Sigmoid colon (tissue), 7 donors: ENCODE data around the gene LZTFL1. TPM values are rescaled to one million over a fixed set of nuclear protein-coding genes. Genes with fewer than 3 reads are reported as not detected.
A peak's percentile ranks its signal among the peaks of the same experiment; 100 is the strongest.

Experiments used
- DNase-seq: peaks from one replicate; pipeline ENCODE4 v3.0.0-alpha.2; 2019
- H3K27ac ChIP-seq, 4 donors: fragments of 200-600 bp; sonication (generic); one replicate each; pipeline ENCODE4 v1.5.1; 2016 to 2019; ENCODE audit warnings: mild to moderate bottlenecking in 1 of 4
- H3K27me3 ChIP-seq, 3 donors: fragments of 200-600 bp; sonication (generic); one replicate each; pipeline ENCODE4 v1.5.1; 2019; ENCODE audit warnings: mild to moderate bottlenecking in 1 of 3
- H3K36me3 ChIP-seq, 4 donors: fragments of 200-600 bp; sonication (generic); one replicate each; pipeline ENCODE4 v1.5.1; 2016 to 2019
- H3K4me1 ChIP-seq, 4 donors: fragments of 200-600 bp; sonication (generic); one replicate each; pipeline ENCODE4 v1.5.1; 2017 to 2019
- H3K4me3 ChIP-seq, 4 donors: fragments of 200-600 bp; sonication (generic); one replicate each; pipeline ENCODE4 v1.5.1; 2017 to 2019; ENCODE audit warnings: mild to moderate bottlenecking in 2 of 4, moderate library complexity in 1 of 4
- H3K9me3 ChIP-seq, 4 donors: fragments of 200-600 bp in 3 of 4; sonication (generic) in 3 of 4; one replicate each; pipeline versions ENCODE4 v1.5.1 to v1.6.1; 2013 to 2019
- EP300 ChIP-seq, 4 donors: sonication (generic); formaldehyde crosslinking; IDR thresholded peaks; one replicate each; pipeline ENCODE4 v1.6.1; 2017; ENCODE audit warnings: antibody characterized with exemption in 4 of 4
- POLR2A ChIP-seq, 2 donors: fragments of 450-650 bp; IDR thresholded peaks; one replicate each; pipeline ENCODE4 v1.6.1; 2016; ENCODE audit warnings: antibody characterized with exemption in 2 of 2, mild to moderate bottlenecking in 2 of 2, moderate library complexity in 2 of 2
- POLR2AphosphoS5 ChIP-seq, 4 donors: sonication (generic); formaldehyde crosslinking; IDR thresholded peaks; one replicate each; pipeline ENCODE4 v1.6.1; 2017; ENCODE audit warnings: antibody characterized with exemption in 4 of 4
- WGBS, 2 donors: extraction: QIAGEN DNeasy Blood & Tissue Kit; methylation state at CpG; one replicate each; pipeline ENCODE4 v1.1.7; 2013; 5-methylcytosine and 5-hydroxymethylcytosine counted together
- intact Hi-C: fragments of 100-400 bp; cut with DNase I; formaldehyde crosslinking; loops from one replicate; pipeline ENCODE4 v1.15.1; 2023
- polyA plus RNA-seq, 3 donors: library from polyadenylated mRNA; stranded (reverse); fragments of 200-250 nt; gene quantifications; one replicate each; pipeline ENCODE4 v1.2.3, GENCODE V29; 2013
- total RNA-seq, 4 donors: library from RNA; depleted of rRNA; stranded (reverse); fragments of >200 nt; gene quantifications; one replicate each; pipeline ENCODE4 v1.1.0, GENCODE V29; 2016
- TF ChIP-seq, protein P1 (sequence below), 4 experiments: fragments of 450-650 bp in 3 of 4; fragments of 200-600 bp in 1 of 4; IDR thresholded peaks; one replicate each; pipeline ENCODE4 v1.5.1; 2016 to 2019; ENCODE audit warnings: antibody characterized with exemption in 4 of 4, mild to moderate bottlenecking in 3 of 4, moderate library complexity in 2 of 4
- donor health status: healthy with polysubstance abuse.
- donor health status: Bipolar disorder and iron deficiency.
- donor health status: healthy.

Gene LZTFL1
- total and polyA plus RNA-seq, 7 donors, result 7.9 to 31.0 (median 16.6) TPM

DNA sequence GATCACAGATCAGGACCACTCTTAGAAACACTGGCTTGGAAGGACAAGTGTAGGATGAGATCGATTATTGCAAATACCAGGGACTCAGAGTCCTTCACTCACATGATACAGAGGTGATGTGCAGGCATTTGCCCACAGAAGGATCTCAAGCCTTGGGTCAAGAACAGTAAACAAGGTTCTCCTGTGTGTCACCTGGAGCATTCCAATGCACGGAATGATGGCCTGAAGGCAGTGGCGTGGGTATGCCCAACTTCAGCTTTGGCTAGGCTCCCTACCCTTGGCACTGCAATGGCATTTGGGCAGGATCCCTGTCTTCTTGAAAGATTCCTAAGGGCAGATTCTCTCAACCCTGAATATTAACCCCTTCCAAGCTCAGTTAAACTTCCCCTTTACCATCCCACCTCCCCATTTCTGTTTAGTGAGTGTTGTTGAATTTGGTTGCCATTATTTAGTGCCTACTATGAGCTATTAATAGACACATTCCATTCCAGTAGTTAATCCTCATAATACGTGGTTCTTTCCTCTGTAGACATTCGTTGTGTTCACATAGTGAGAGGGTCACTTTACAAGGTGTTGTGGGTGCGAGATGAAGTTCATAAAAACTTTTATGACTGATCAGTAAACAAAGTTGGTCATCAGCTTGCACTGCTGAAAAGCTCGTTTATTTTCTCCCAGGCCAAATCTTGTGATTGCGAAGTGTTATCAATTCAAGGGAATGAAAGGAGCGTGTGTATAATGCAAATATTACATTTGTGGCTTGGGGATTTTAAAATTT, 1.1 kb upstream of the LZTFL1 start:
- Histone ChIP-seq H3K27ac (no peak overlapping the region), H3K4me1 (peaks cover 0 to 11% (median 11%) of the 10 kb centered on the region in 4 donors), H3K4me3 (no peak overlapping the region), H3K27me3 (no peaks in the 10 kb centered on the region), H3K9me3 (no peaks in the 10 kb centered on the region), H3K36me3 (no peaks in the 10 kb centered on the region)
- WGBS, 2 donors, result 44 to 76% methylated on average over 9 of the region's 9 CpGs
- TF ChIP-seq, protein P1, sequence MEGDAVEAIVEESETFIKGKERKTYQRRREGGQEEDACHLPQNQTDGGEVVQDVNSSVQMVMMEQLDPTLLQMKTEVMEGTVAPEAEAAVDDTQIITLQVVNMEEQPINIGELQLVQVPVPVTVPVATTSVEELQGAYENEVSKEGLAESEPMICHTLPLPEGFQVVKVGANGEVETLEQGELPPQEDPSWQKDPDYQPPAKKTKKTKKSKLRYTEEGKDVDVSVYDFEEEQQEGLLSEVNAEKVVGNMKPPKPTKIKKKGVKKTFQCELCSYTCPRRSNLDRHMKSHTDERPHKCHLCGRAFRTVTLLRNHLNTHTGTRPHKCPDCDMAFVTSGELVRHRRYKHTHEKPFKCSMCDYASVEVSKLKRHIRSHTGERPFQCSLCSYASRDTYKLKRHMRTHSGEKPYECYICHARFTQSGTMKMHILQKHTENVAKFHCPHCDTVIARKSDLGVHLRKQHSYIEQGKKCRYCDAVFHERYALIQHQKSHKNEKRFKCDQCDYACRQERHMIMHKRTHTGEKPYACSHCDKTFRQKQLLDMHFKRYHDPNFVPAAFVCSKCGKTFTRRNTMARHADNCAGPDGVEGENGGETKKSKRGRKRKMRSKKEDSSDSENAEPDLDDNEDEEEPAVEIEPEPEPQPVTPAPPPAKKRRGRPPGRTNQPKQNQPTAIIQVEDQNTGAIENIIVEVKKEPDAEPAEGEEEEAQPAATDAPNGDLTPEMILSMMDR (IDR thresholded peaks at IDR 0.05), result no peak
- TF ChIP-seq POLR2AphosphoS5 (IDR thresholded peaks at IDR 0.05) (no peak), POLR2A (IDR thresholded peaks at IDR 0.05) (no peak), EP300 (IDR thresholded peaks at IDR 0.05) (no peak)
- DNase-seq, result no peak
- intact Hi-C loops, result loop anchor here (5.0 kb wide), 2 partner anchors 81 to 234 kb away; no protein-coding TSS in a partner anchor

DNA sequence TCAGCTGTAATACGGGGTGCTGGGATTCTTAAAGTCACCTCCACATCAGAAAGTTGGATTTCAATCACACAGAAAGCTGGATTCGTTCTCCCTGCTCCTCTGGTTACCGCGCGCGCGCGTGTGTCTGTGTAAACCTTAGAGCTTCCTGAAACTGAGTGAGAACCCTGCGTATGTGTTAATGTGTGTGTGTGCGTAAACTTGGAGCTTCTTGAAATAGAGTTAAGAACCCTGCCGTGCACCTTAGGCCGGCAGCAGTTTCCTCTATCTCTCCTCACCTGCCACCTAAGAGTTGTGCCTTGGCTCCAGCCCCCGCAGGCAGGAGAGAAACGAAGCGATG, 531 bp downstream of the LZTFL1 start:
- intact Hi-C loops, result loop anchor here (5.0 kb wide), 2 partner anchors 79 to 236 kb away; no protein-coding TSS in a partner anchor
- H3K27me3 ChIP-seq, result no peaks in the 10 kb centered on the region
- TF ChIP-seq POLR2A (IDR thresholded peaks at IDR 0.05), result no peak
- TF ChIP-seq, protein P1 (IDR thresholded peaks at IDR 0.05), result no peak
- TF ChIP-seq POLR2AphosphoS5 (IDR thresholded peaks at IDR 0.05), result no peak
- no peak for TF ChIP-seq EP300 (IDR thresholded peaks at IDR 0.05)
- WGBS, 2 donors, result 0 to 1% methylated on average over 15 of the region's 15 CpGs
- no peak for DNase-seq
- peaks cover 0 to 11% (median 11%) of the 10 kb centered on the region in 4 donors for H3K4me1 ChIP-seq
- peaks cover 0 to 5% (median 0%) of the 10 kb centered on the region in 4 donors for H3K36me3 ChIP-seq
- H3K9me3 ChIP-seq, result no peaks in the 10 kb centered on the region
- H3K4me3 ChIP-seq, result peak overlapping the region; percentile 68 to 86 (median 70)
- peak overlapping the region; percentile 48 to 77 (median 64) for H3K27ac ChIP-seq

DNA sequence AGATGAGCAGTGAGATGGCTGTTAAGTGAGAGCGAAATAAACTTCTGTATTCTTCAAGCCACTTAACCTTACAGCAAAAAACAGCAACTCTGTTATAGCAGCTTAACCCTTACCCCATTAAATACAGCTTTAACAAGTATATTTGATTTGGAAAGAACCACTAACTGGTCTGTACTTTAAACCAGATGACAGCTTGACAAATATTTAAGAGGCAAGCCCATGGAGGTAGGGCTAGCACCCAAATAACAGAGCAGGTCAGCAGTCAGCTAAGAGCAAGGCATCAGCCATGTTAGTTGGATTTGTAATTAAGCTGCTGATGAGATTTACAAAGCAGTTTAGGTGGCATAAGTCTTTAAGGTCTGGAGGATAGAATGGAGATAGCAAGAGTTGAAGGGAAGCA, 3.5 kb downstream of the LZTFL1 start:
- Histone ChIP-seq H3K9me3 (no peaks in the 10 kb centered on the region), H3K36me3 (peaks cover 0 to 30% (median 11%) of the 10 kb centered on the region in 4 donors), H3K27me3 (no peaks in the 10 kb centered on the region), H3K27ac (no peak overlapping the region), H3K4me3 (no peak overlapping the region), H3K4me1 (peaks cover 0 to 11% (median 11%) of the 10 kb centered on the region in 4 donors)
- WGBS, 2 donors, result 90 to 97% methylated on average over 1 of the region's 1 CpG
- intact Hi-C loops, result no loop called here
- no peak for DNase-seq
- no peak for TF ChIP-seq POLR2AphosphoS5 (IDR thresholded peaks at IDR 0.05)
- no peak for TF ChIP-seq POLR2A (IDR thresholded peaks at IDR 0.05)
- no peak for TF ChIP-seq EP300 (IDR thresholded peaks at IDR 0.05)
- TF ChIP-seq, protein P1 (IDR thresholded peaks at IDR 0.05), result no peak

DNA sequence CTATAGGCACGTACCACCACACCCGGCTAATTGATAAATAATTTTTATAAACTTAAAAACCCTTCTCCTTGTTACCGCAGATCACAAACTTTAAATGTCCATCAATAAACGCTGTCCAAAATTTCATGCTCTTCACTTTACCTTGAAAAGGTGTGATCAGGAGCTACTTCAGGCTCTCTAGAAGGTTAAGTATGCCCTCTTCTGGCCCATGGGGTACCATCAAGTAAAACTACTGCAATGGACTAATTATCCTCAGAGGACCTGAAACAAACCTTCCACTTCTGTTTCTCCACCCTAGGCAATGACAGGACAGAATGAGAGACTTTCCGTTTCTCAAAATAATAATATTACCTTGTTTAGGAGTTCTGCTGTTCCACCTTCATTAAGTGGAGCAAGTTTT, 9.2 kb downstream of the LZTFL1 start:
- no peaks in the 10 kb centered on the region for H3K4me1 ChIP-seq
- intact Hi-C loops, result no loop called here
- WGBS, 2 donors, result 90 to 94% methylated on average over 5 of the region's 5 CpGs
- no peak overlapping the region for H3K27ac ChIP-seq
- H3K27me3 ChIP-seq, result no peaks in the 10 kb centered on the region
- no peak for TF ChIP-seq POLR2A (IDR thresholded peaks at IDR 0.05)
- no peak for TF ChIP-seq POLR2AphosphoS5 (IDR thresholded peaks at IDR 0.05)
- no peak for TF ChIP-seq EP300 (IDR thresholded peaks at IDR 0.05)
- TF ChIP-seq, protein P1 (IDR thresholded peaks at IDR 0.05), result no peak
- H3K4me3 ChIP-seq, result no peak overlapping the region
- H3K9me3 ChIP-seq, result no peaks in the 10 kb centered on the region
- no peak for DNase-seq
- peaks cover 4 to 87% (median 18%) of the 10 kb centered on the region in 4 donors for H3K36me3 ChIP-seq
